Adrenal gland (tissue), 5 donors: ENCODE data around the gene RAB21.

ENCODE experiments used
- POLR2A ChIP-seq, 2 donors: fragments of 450-650 bp; IDR thresholded peaks; one replicate each; pipeline ENCODE4 v1.6.1; 2017; ENCODE audit warnings: antibody characterized with exemption in 2 of 2, mild to moderate bottlenecking in 2 of 2, moderate library complexity in 1 of 2
- TF ChIP-seq, protein P1 (sequence below), 6 experiments: fragments of 450-650 bp in 4 of 6; fragments of 200-600 bp in 2 of 6; sonication (generic) in 1 of 6; IDR thresholded peaks; 1 replicate in 5 of 6; 2 replicates in 1 of 6; pipeline versions ENCODE4 v1.5.1 to v1.8.0; 2016 to 2021; ENCODE audit warnings: antibody characterized with exemption in 6 of 6, mild to moderate bottlenecking in 2 of 6, moderate library complexity in 1 of 6
- donor health status: DM: no; HTN: no; CAD: no.

DNA sequence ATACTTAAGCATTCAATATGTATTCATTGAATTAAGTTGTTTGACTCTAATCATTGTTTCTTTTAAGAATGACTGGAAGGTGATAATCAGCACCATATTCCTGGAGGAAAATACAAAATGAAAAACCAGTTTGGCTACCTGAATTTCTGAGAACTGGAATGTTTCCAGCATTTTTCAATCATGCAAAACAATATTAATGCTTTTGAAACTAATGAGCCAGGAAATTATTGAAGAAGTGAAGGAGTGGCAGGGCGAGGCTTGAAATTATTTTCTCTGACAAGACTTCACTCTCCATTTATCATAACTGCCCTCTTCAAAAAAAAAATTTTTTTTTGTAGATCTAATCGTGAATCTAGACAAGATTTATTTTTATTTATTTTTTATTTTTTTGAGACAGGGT is 49.7 kb upstream of the RAB21 start:
- TF ChIP-seq, protein P1, sequence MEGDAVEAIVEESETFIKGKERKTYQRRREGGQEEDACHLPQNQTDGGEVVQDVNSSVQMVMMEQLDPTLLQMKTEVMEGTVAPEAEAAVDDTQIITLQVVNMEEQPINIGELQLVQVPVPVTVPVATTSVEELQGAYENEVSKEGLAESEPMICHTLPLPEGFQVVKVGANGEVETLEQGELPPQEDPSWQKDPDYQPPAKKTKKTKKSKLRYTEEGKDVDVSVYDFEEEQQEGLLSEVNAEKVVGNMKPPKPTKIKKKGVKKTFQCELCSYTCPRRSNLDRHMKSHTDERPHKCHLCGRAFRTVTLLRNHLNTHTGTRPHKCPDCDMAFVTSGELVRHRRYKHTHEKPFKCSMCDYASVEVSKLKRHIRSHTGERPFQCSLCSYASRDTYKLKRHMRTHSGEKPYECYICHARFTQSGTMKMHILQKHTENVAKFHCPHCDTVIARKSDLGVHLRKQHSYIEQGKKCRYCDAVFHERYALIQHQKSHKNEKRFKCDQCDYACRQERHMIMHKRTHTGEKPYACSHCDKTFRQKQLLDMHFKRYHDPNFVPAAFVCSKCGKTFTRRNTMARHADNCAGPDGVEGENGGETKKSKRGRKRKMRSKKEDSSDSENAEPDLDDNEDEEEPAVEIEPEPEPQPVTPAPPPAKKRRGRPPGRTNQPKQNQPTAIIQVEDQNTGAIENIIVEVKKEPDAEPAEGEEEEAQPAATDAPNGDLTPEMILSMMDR (IDR thresholded peaks at IDR 0.05) = no peak
- no peak for TF ChIP-seq POLR2A (IDR thresholded peaks at IDR 0.05)
